Left lung (tissue), 10 donors: ENCODE data around the gene SPCS1. TPM values are rescaled to one million over a fixed set of nuclear protein-coding genes. Genes with fewer than 3 reads are reported as not detected.
A peak's percentile ranks its signal among the peaks of the same experiment; 100 is the strongest.

Experiments
- ATAC-seq: fragments of 200-7000 bp; cut with Tn5 transposase; one replicate; pipeline ENCODE4 v1.9.1; 2020; ENCODE audit warnings: moderate library complexity
- DNase-seq, 4 donors: peaks; one replicate each; pipeline ENCODE4 v3.0.0-alpha.2; 2013 to 2020
- H3K27ac ChIP-seq, 2 donors: fragments of 200-600 bp; sonication (generic) in 1 of 2; one replicate each; pipeline versions ENCODE4 v1.5.0 to v1.8.0; 2020 to 2021
- H3K27me3 ChIP-seq, 2 donors: fragments of 200-600 bp; sonication (generic) in 1 of 2; one replicate each; pipeline versions ENCODE4 v1.5.0 to v1.8.0; 2020 to 2021
- H3K36me3 ChIP-seq, 2 donors: fragments of 200-600 bp; sonication (generic) in 1 of 2; one replicate each; pipeline versions ENCODE4 v1.5.0 to v1.8.0; 2020 to 2021
- H3K4me1 ChIP-seq, 2 donors: fragments of 200-600 bp; one replicate each; pipeline ENCODE4 v1.8.0; 2021
- H3K4me3 ChIP-seq, 2 donors: fragments of 200-600 bp; sonication (generic) in 1 of 2; one replicate each; pipeline versions ENCODE4 v1.5.0 to v1.8.0; 2020 to 2021; ENCODE audit warnings: mild to moderate bottlenecking in 1 of 2
- H3K9me3 ChIP-seq, 2 donors: fragments of 200-600 bp; sonication (generic) in 1 of 2; one replicate each; pipeline versions ENCODE4 v1.5.0 to v1.8.0; 2020 to 2021
- intact Hi-C, 2 donors: fragments of 100-400 bp; cut with DNase I; formaldehyde crosslinking; loops; one replicate each; pipeline versions ENCODE4 v1.11.2 to v1.14.2; 2022
- polyA plus RNA-seq, 6 donors: library from polyadenylated mRNA; unstranded; fragments of 120-200 nt; gene quantifications; one replicate each; pipeline ENCODE4 v1.2.1, GENCODE V29; 2013; ENCODE audit not compliant: insufficient read length in 6 of 6
- total RNA-seq, 2 donors: library from RNA; stranded (reverse); fragmentation: NEBNext Ultra II Directional; extraction: Animal tissue kit (Norgen Biotek cat#: 25700); gene quantifications; one replicate each; pipeline ENCODE4 v1.2.1, GENCODE V29; 2021
- TF ChIP-seq, protein P1 (sequence below), 2 donors: fragments of 200-600 bp; sonication (generic) in 1 of 2; IDR thresholded peaks; one replicate each; pipeline versions ENCODE4 v1.5.0 to v1.8.0; 2021; ENCODE audit warnings: antibody characterized with exemption in 2 of 2
- donor health status: DM: no; HTN: yes; CAD: no.
- donor health status: DM: no; HTN: no; CAD: no.

The SPCS1 gene
- total and polyA plus RNA-seq, 8 donors, result 94.5 to 128 (median 112) TPM

GRCh38 chr3:52696830-52697631 is 8.9 kb upstream of the SPCS1 start:
- peaks cover 0 to 78% of the 10 kb centered on the region in 2 donors for H3K36me3 ChIP-seq

GRCh38 chr3:52697632-52697965 is 8.3 kb upstream of the SPCS1 start:
- peaks cover 0 to 73% of the 10 kb centered on the region in 2 donors for H3K36me3 ChIP-seq
- H3K9me3 ChIP-seq, result no peaks in the 10 kb centered on the region
- no peak overlapping the region for H3K4me3 ChIP-seq
- intact Hi-C loops, result no loop called here
- no peaks in the 10 kb centered on the region for H3K4me1 ChIP-seq
- no peak for DNase-seq
- H3K27me3 ChIP-seq, result no peaks in the 10 kb centered on the region
- no peak overlapping the region for H3K27ac ChIP-seq
- no peak for ATAC-seq
- TF ChIP-seq, protein P1, sequence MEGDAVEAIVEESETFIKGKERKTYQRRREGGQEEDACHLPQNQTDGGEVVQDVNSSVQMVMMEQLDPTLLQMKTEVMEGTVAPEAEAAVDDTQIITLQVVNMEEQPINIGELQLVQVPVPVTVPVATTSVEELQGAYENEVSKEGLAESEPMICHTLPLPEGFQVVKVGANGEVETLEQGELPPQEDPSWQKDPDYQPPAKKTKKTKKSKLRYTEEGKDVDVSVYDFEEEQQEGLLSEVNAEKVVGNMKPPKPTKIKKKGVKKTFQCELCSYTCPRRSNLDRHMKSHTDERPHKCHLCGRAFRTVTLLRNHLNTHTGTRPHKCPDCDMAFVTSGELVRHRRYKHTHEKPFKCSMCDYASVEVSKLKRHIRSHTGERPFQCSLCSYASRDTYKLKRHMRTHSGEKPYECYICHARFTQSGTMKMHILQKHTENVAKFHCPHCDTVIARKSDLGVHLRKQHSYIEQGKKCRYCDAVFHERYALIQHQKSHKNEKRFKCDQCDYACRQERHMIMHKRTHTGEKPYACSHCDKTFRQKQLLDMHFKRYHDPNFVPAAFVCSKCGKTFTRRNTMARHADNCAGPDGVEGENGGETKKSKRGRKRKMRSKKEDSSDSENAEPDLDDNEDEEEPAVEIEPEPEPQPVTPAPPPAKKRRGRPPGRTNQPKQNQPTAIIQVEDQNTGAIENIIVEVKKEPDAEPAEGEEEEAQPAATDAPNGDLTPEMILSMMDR (IDR thresholded peaks at IDR 0.05), result no peak

More at GRCh38 chr3:52696830-52697631, 8.9 kb upstream of the SPCS1 start:
- TF ChIP-seq, protein P1 (IDR thresholded peaks at IDR 0.05), result no peak
- intact Hi-C loops, result no loop called here
- no peak overlapping the region for H3K27ac ChIP-seq
- H3K27me3 ChIP-seq, result no peaks in the 10 kb centered on the region
- ATAC-seq (no peak), DNase-seq (no peak)
- H3K4me1 ChIP-seq, result no peaks in the 10 kb centered on the region
- no peaks in the 10 kb centered on the region for H3K9me3 ChIP-seq
- no peak overlapping the region for H3K4me3 ChIP-seq

DNA sequence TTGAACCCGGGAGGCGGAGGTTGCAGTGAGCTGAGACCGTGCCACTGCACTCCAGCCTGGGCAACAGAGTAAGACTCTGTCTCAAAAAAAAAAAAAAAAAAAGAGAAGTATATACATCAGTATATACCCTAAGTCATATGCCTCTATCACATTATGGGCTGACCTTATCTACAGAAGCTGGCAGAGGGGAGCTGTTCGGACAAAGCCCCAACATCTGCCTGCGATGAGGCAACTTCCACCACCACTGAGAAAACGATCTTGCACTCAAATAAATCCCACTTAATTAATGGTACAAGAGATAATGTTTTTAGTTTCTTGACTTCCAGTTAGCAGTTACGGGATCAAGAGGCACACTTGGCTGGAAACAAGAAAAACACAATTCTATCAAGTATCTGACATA is 2.6 kb upstream of the SPCS1 start:
- no peaks in the 10 kb centered on the region for H3K9me3 ChIP-seq
- H3K4me3 ChIP-seq, result no peak overlapping the region
- DNase-seq (no peak), ATAC-seq (no peak)
- H3K36me3 ChIP-seq, result peaks cover 0 to 23% of the 10 kb centered on the region in 2 donors
- peaks cover 23 to 39% of the 10 kb centered on the region in 2 donors for H3K4me1 ChIP-seq
- TF ChIP-seq, protein P1 (IDR thresholded peaks at IDR 0.05), result no peak
- intact Hi-C loops, result no loop called here
- no peaks in the 10 kb centered on the region for H3K27me3 ChIP-seq
- no peak overlapping the region for H3K27ac ChIP-seq

GRCh38 chr3:52704611-52705437 is 1.1 kb upstream of the SPCS1 start:
- TF ChIP-seq, protein P1 (IDR thresholded peaks at IDR 0.05), result no peak
- Histone ChIP-seq H3K36me3 (peaks cover 0 to 24% of the 10 kb centered on the region in 2 donors), H3K27ac (peak overlapping the region; percentile 87 to 91), H3K4me1 (peaks cover 23 to 39% of the 10 kb centered on the region in 2 donors), H3K9me3 (no peaks in the 10 kb centered on the region), H3K4me3 (peak overlapping the region; percentile 94 to 99), H3K27me3 (no peaks in the 10 kb centered on the region)
- ATAC-seq, result peak; percentile 13
- no peak for DNase-seq
- intact Hi-C loops, result no loop called here

DNA sequence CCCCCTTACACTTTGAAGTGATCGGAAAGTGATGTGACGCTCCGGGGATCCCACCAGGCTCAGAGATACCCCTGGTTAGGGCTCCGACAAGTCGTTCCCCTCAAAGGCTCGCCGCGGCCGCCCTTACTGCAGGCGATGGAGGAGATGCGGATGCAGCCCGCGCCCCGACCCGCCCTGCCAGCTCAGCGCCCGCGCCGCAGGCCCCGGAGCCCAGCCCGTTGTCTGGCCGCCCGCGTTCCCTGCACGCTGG is 543 bp upstream of the SPCS1 start:
- intact Hi-C loops, result no loop called here
- Histone ChIP-seq H3K4me1 (peaks cover 23 to 39% of the 10 kb centered on the region in 2 donors), H3K27me3 (no peaks in the 10 kb centered on the region), H3K27ac (peak overlapping the region; percentile 87 to 91), H3K36me3 (peaks cover 0 to 23% of the 10 kb centered on the region in 2 donors), H3K4me3 (peak overlapping the region; percentile 94 to 99), H3K9me3 (no peaks in the 10 kb centered on the region)
- TF ChIP-seq, protein P1 (IDR thresholded peaks at IDR 0.05), result no peak
- DNase-seq, result no peak
- ATAC-seq, result no peak
